HepG2 (cell line): Measurements from ENCODE around the gene DNAJB11. TPM values are rescaled to one million over a fixed set of nuclear protein-coding genes. Genes with fewer than 3 reads are reported as not detected.
A peak's percentile ranks its signal among the peaks of the same experiment; 100 is the strongest.

Experiments used
- AKAP8 ChIP-seq: sonication (generic); formaldehyde crosslinking; IDR thresholded peaks from 2 replicates; pipeline ENCODE4 v1.5.1; 2020; ENCODE audit warnings: mild to moderate bottlenecking, missing genetic modification reagents
- CBX2 ChIP-seq, 2 experiments: fragments of 200-600 bp in 1 of 2; sonication (generic); formaldehyde crosslinking in 1 of 2; IDR thresholded peaks; 2 replicates each; pipeline versions ENCODE4 v1.7.0 to v1.8.1; 2018 to 2022; ENCODE audit warnings: low read depth in 2 of 2, low read length in 1 of 2, mild to moderate bottlenecking in 1 of 2, missing genetic modification reagents in 1 of 2
- CCAR2 ChIP-seq: fragments of 200-400 bp; formaldehyde crosslinking; optimal IDR thresholded peaks from 2 replicates; pipeline ENCODE3; 2018; ENCODE audit warnings: low read depth, mild to moderate bottlenecking, low read length, moderate library complexity
- FIP1L1 ChIP-seq: fragments of 200-400 bp; formaldehyde crosslinking; IDR thresholded peaks from 2 replicates; pipeline ENCODE4 v1.6.1; 2018; ENCODE audit warnings: low read depth, mild to moderate bottlenecking, low read length, moderate library complexity, borderline replicate concordance; ENCODE audit not compliant: insufficient read depth
- NCOA1 ChIP-seq: sonication (generic); formaldehyde crosslinking; IDR thresholded peaks from 2 replicates; pipeline ENCODE4 v1.9.0; 2021; ENCODE audit warnings: missing genetic modification reagents
- NRL ChIP-seq: sonication (generic); formaldehyde crosslinking; IDR thresholded peaks from 2 replicates; pipeline ENCODE4 v1.5.0; 2020; ENCODE audit warnings: missing genetic modification reagents, mild to moderate bottlenecking, moderate library complexity, borderline replicate concordance
- RXRB ChIP-seq: IDR thresholded peaks from 2 replicates; pipeline ENCODE4 v1.6.1; 2016; ENCODE audit warnings: borderline replicate concordance, missing genetic modification reagents, missing compliant biosample characterization
- SMAD1 ChIP-seq: sonication (generic); formaldehyde crosslinking; IDR thresholded peaks from 2 replicates; pipeline ENCODE4 v1.4.0; 2020; ENCODE audit warnings: missing genetic modification reagents, low read depth, mild to moderate bottlenecking, borderline replicate concordance
- SMYD3 ChIP-seq: sonication (generic); formaldehyde crosslinking; IDR thresholded peaks from 2 replicates; pipeline ENCODE4 v1.8.1; 2023; ENCODE audit warnings: mild to moderate bottlenecking, missing genetic modification reagents
- SNAI1 ChIP-seq: sonication (generic); formaldehyde crosslinking; IDR thresholded peaks from 2 replicates; pipeline ENCODE4 v1.5.0; 2020; ENCODE audit warnings: mild to moderate bottlenecking, missing genetic modification reagents, borderline replicate concordance
- WIZ ChIP-seq: sonication (generic); formaldehyde crosslinking; IDR thresholded peaks from 2 replicates; pipeline ENCODE4 v1.5.1; 2020; ENCODE audit warnings: mild to moderate bottlenecking, missing genetic modification reagents
- YEATS4 ChIP-seq: sonication (generic); formaldehyde crosslinking; IDR thresholded peaks from 2 replicates; pipeline ENCODE4 v1.4.0; 2020; ENCODE audit warnings: missing genetic modification reagents, borderline replicate concordance
- ZNF431 ChIP-seq: sonication (generic); formaldehyde crosslinking; IDR thresholded peaks from 2 replicates; pipeline ENCODE4 v1.9.0; 2022; ENCODE audit warnings: missing genetic modification reagents, low read depth, mild to moderate bottlenecking, borderline replicate concordance
- ZNF619 ChIP-seq: sonication (generic); formaldehyde crosslinking; IDR thresholded peaks from 2 replicates; pipeline ENCODE4 v1.4.0; 2020; ENCODE audit warnings: mild to moderate bottlenecking, missing genetic modification reagents
- ZNF704 ChIP-seq: sonication (generic); formaldehyde crosslinking; IDR thresholded peaks from 2 replicates; pipeline ENCODE4 v1.8.1; 2023; ENCODE audit warnings: mild to moderate bottlenecking, inconsistent platforms, moderate library complexity, missing genetic modification reagents, borderline replicate concordance
- ZNF713 ChIP-seq: sonication (generic); formaldehyde crosslinking; IDR thresholded peaks from 2 replicates; pipeline ENCODE4 v1.4.0; 2020; ENCODE audit warnings: mild to moderate bottlenecking, missing genetic modification reagents
- polyA plus RNA-seq, 8 experiments: library from polyadenylated mRNA; depleted of rRNA in 3 of 8; stranded (reverse) in 7 of 8; unstranded in 1 of 8; fragments of >200 nt; fragmentation: Illumina TruSeq in 4 of 8; extraction: Trizol in 4 of 8; gene quantifications; 2 replicates each; pipeline versions ENCODE4 v1.2.1 to v1.2.3, GENCODE V29; 2011 to 2016; ENCODE audit warnings: low read depth in 4 of 8, missing spikeins in 1 of 8, mixed read lengths in 1 of 8; ENCODE audit not compliant: insufficient read depth in 1 of 8
- total RNA-seq, 5 experiments: library from RNA; depleted of rRNA; stranded (reverse); fragments of >200 nt; fragmentation: Illumina TruSeq; extraction: Trizol; gene quantifications; 2 replicates each; pipeline ENCODE4 v1.2.3, GENCODE V29; 2016; ENCODE audit warnings: low read depth in 1 of 5
- TF ChIP-seq, protein P1 (sequence below): sonication (generic); formaldehyde crosslinking; IDR thresholded peaks from 2 replicates; pipeline ENCODE4 v1.5.1; 2020; ENCODE audit warnings: mild to moderate bottlenecking, missing genetic modification reagents, borderline replicate concordance
- TF ChIP-seq, protein P2 (sequence below): sonication (generic); formaldehyde crosslinking; IDR thresholded peaks from 2 replicates; pipeline ENCODE4 v1.4.0; 2020; ENCODE audit warnings: missing genetic modification reagents, borderline replicate concordance

Gene DNAJB11
- total and polyA plus RNA-seq, 2 of the 13 experiments (the other 11 are each of a cell fraction or from before 2014, with no cell fraction given) = 41.0 to 132 TPM

GRCh38 chr3:186620213-186621092 is 49.9 kb downstream of the DNAJB11 start (continued):
- TF ChIP-seq ZNF431 (CRISPR knock-in tag) (peak; percentile 63; the same call in 1 of the 2 replicates), NRL (CRISPR knock-in tag) (peak; percentile 91), YEATS4 (CRISPR knock-in tag) (0 out of 2 replicates have a peak, but pooled peaks have one; percentile 10), FIP1L1 (peak; percentile 94), ZNF713 (peak; percentile 21; the same call in 1 of the 2 replicates), ZNF619 (CRISPR knock-in tag) (peak; percentile 86; the same call in 1 of the 2 replicates), CBX2 (IDR thresholded peaks at IDR 0.05; ENCODE audit: low read depth, low read length) (no peak), CBX2 (CRISPR knock-in tag; IDR thresholded peaks at IDR 0.05; ENCODE audit: low read depth) (peak; percentile 92; the same call in 1 of the 2 replicates), AKAP8 (CRISPR knock-in tag) (peak; percentile 99), SMYD3 (CRISPR knock-in tag) (peak; percentile 99), WIZ (CRISPR knock-in tag) (peak; percentile 35; the same call in 1 of the 2 replicates), CCAR2 (no peak), NCOA1 (CRISPR knock-in tag) (peak; percentile 75), ZNF704 (0 out of 2 replicates have a peak, but pooled peaks have one; percentile 25), SMAD1 (CRISPR knock-in tag) (peak; percentile 77; the same call in 1 of the 2 replicates), RXRB (CRISPR knock-in tag) (0 out of 2 replicates have a peak, but pooled peaks have one; percentile 30), SNAI1 (CRISPR knock-in tag) (peak; percentile 73; the same call in 1 of the 2 replicates)
- TF ChIP-seq, protein P1, sequence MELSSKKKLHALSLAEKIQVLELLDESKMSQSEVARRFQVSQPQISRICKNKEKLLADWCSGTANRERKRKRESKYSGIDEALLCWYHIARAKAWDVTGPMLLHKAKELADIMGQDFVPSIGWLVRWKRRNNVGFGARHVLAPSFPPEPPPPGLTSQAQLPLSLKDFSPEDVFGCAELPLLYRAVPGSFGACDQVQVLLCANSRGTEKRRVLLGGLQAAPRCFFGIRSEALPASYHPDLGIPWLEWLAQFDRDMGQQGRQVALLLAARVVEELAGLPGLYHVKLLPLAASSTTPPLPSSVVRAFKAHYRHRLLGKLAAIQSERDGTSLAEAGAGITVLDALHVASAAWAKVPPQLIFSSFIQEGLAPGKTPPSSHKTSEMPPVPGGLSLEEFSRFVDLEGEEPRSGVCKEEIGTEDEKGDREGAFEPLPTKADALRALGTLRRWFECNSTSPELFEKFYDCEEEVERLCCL (CRISPR knock-in tag) = no peak
- TF ChIP-seq, protein P2, sequence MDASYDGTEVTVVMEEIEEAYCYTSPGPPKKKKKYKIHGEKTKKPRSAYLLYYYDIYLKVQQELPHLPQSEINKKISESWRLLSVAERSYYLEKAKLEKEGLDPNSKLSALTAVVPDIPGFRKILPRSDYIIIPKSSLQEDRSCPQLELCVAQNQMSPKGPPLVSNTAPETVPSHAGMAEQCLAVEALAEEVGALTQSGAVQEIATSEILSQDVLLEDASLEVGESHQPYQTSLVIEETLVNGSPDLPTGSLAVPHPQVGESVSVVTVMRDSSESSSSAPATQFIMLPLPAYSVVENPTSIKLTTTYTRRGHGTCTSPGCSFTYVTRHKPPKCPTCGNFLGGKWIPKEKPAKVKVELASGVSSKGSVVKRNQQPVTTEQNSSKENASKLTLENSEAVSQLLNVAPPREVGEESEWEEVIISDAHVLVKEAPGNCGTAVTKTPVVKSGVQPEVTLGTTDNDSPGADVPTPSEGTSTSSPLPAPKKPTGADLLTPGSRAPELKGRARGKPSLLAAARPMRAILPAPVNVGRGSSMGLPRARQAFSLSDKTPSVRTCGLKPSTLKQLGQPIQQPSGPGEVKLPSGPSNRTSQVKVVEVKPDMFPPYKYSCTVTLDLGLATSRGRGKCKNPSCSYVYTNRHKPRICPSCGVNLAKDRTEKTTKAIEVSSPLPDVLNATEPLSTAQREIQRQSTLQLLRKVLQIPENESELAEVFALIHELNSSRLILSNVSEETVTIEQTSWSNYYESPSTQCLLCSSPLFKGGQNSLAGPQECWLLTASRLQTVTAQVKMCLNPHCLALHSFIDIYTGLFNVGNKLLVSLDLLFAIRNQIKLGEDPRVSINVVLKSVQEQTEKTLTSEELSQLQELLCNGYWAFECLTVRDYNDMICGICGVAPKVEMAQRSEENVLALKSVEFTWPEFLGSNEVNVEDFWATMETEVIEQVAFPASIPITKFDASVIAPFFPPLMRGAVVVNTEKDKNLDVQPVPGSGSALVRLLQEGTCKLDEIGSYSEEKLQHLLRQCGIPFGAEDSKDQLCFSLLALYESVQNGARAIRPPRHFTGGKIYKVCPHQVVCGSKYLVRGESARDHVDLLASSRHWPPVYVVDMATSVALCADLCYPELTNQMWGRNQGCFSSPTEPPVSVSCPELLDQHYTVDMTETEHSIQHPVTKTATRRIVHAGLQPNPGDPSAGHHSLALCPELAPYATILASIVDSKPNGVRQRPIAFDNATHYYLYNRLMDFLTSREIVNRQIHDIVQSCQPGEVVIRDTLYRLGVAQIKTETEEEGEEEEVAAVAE = no peak; the same call in none of the 2 replicates
